ENCODE measurements around the gene FBXL22.

The FBXL22 gene

DNA sequence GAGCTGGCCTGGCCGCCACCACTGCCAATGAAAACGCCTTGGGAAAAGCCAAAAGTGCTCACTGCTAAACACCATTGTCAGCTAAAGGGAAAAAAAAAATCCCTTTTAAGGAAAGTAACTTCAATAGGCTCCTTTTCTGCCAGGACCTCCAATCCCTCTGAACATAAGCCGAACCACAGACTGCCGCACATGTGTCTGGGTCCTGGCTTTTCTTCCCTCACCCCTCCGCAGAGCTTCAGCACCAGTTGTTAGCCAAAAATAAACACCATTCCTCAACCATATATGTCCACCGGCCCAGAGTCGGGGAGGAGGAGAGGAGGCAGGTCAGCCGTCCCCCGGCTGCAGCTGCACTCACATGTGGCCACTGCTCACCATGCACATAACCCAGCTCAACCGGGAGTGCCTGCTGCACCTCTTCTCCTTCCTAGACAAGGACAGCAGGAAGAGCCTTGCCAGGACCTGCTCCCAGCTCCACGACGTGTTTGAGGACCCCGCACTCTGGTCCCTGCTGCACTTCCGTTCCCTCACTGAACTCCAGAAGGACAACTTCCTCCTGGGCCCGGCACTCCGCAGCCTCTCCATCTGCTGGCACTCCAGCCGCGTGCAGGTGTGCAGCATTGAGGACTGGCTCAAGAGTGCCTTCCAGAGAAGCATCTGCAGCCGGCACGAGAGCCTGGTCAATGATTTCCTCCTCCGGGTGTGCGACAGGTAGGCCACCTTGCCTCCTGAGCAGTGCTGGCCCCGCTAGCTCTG lies at the start of gene FBXL22:
TSS of gene FBXL22 (plus strand) at position 350 of the 753 bp plus-strand sequence. CDS start at position 356, 6 bp downstream.
- DNase-seq: no peak

DNA sequence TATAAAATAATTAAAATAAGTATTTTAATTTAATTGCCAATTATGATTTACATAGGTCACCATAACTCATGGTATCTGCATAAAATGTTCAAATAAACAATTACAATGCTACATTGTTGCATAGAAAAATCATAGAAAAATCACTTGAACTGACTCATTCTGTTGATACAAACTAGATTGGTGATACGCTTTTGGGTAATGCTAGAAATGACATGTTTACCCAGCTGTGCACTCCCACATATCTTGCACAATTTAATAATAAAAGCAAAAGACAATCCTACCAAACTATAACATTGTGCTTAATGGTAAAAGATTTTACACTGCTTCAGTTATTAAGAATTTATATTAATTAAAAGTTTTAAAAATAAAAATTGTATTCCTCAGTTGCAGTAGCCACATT lies 45.8 kb upstream of the FBXL22 start:
- DNase-seq: no peak

DNA sequence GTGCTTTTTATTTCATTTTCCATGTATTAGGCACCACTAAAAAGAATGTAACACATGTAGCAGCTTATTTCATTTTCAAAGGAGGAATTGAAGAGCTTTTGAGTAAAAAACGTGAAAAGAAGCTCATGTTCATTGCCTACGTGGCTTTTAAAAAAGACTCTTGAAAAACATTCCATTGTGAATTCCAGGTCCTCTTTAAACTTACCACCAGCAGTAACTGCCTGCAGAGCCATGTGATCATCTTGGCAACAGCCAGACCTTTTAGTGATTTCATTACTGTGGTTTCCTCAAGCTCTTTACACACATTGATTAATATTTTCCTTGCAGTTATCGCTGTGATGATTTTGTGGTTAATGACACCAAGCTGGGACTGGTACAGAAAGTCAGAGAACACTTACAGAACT lies 43.8 kb upstream of the FBXL22 start:
- no peak for DNase-seq

DNA sequence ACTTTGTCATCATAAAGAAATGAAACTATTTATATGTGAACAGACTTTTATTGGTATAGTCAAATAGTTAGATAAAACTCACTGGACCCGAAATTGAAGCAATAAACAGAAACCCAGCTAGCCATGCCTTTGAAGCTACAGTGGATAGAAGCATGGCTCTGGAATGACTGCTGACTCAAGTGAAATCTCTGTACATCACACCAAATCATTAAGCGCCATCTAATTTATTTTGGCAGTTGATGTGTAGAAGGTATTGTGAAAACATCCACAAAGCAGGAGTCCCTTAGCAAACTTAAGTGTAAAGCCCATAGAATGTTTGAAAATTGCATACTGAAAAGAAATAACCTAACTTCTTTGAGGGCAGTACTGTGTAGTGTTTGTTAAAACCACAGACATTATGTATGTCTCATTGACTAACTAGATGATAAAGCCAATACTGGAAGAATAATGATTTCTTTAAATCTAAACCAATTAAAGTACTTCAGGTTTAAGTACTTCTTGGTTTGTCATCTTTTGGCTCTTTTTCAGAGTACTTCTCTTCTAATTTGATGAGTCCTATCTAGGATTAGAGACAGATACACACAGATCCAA lies 42.8 kb upstream of the FBXL22 start:
- no peak for DNase-seq

- DNase-seq: no peak
Measured at GRCh38 chr15:63555507-63555906, 41.7 kb upstream of the FBXL22 start.

GRCh38 chr15:63556246-63556645 lies 40.9 kb upstream of the FBXL22 start:
- no peak for DNase-seq

GRCh38 chr15:63556736-63557135 lies 40.5 kb upstream of the FBXL22 start:
- no peak for DNase-seq

DNA sequence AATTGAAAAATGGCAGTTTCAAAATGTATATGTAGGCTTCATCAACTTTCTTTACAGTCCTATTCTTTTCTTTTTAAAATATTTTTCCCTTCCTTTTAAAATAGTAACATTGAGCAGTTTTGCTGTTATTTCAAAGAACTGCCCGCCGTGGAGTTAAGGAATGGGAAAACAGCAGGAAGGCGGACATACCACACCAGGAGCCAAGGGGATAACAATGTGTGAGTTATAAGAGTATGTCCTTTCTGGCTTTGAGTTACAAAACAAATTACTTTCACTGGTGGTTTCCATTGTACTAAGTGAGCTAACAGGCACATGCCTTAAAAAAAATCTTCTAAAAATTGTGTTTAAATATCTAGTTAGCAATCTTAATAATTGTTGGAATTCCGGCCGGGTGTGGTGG lies 37.4 kb upstream of the FBXL22 start:
- no peak for DNase-seq

DNA sequence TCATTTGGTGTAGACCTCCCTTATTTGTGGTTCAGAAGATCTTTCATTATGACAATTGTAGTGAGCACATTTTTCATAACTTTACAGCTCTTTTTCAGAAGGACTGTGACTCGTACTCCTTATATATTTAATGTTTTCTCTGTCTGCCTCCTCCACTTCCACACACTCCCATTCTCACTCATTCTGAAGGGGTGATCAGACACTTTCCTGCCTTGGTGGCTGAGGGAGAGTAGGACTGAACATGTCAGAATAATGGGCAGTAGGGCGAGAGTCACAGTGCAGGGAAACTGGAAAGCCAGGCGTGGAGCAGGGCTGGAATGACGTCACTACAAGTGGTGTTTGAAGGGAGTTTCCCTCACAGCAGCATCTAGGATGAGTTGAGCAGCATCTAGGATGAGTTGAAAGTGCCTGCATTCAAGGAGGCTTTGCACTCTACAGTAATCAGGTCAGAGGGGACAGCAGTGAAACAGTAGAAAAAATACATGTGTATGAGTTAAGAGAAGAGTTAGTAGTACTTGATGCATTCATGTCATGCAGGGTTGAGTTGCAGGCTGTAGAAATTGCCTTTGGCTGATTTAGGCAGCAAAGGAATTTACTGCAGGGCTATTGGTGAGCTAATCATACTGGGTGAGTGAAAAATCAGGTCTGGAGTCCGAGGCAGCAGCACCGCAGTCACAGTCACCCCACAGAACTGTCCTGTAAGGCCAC lies 36.3 kb upstream of the FBXL22 start:
- no peak for DNase-seq

- DNase-seq: no peak
Measured at GRCh38 chr15:63564093-63564492, 33.1 kb upstream of the FBXL22 start.

DNA sequence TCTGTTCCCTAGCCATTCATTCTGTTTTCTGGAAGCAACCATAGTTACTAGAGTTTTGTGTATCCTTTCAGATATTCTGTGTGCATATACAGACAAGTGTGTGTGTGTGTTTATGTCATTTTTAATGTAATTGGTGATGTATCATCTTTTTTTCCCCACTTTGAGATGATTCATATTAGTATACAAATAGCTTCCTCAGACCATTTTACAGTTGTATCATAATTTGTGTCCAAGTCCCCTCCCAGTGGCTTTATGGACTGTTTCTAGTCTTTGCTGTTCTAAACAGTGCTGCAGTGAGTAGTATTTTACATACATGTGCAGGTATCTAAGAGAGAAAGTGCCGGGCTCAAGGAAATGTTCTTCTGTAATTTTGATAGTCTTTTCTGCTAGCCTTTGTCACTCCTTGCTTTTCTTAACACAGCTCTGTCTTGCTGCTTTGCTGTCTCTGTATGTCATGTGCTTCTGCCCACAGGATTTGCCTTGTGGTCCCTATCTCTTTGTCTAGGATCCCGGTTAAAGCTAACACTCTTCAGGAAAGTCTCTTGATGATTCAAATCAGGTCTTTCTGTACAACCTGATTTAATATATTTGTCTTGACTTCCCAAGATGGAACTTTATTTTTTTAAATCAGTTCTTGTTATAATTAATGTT lies 31.5 kb upstream of the FBXL22 start:
- DNase-seq: no peak

GRCh38 chr15:63572749-63573464 lies 24.3 kb upstream of the FBXL22 start:
- DNase-seq: no peak

DNA sequence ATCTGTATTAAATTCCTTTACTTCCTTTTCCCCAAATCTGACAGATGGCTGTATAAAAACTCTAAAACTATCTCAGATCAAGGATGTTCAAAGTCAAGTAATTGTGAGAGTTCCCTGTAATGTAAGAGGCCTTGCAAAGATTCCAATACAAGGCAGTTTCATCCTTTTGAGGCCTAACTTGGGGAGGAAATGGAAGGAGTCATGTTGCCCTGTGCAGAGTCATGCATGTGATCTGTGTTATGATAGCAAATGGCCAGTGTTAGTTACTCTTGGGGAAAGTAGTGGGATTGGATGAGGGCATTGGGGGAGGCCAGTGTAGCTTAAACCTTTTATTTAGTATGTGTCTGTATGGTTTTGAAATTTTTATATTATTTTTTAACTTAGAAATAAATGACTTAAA lies 23.7 kb upstream of the FBXL22 start:
- no peak for DNase-seq

GRCh38 chr15:63575312-63575711 lies 21.9 kb upstream of the FBXL22 start:
- DNase-seq: no peak

GRCh38 chr15:63576441-63576840 lies 20.7 kb upstream of the FBXL22 start:
- no peak for DNase-seq

GRCh38 chr15:63582179-63582578 lies 15.0 kb upstream of the FBXL22 start:
- DNase-seq: no peak

DNA sequence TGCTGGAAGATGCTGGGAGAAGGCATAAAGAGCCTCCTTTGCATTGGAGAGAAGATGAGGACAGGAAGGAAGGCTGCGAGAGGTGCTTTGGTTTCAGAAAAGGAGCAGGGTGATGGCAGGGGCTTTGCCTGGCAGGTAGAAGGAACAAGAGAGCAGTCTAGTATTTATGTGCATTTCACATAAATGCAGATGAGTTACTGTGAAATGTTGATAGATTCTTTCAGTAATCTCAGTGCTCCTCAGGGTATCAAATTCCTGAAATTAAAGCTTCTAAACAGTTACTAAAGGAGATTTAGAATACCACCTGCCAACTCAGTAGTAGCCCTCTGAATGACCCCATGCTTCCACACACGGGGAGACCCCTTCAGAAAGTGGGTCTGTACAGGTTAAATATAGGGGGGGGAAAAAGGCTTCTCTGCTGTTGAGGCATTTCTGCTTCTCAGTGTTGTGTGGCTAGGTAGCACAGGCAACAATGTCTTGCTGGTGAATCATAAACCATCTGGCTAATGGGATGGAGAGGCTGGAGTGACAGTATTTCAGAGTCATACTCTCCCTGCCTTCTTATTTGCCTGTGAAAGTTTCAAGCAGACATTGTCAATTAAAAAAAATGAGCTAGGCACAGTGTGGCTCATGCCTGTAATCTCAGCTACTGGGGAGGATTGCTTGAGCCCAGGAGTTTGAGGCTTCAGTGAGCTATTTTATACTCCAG lies 14.3 kb upstream of the FBXL22 start:
- no peak for DNase-seq

DNA sequence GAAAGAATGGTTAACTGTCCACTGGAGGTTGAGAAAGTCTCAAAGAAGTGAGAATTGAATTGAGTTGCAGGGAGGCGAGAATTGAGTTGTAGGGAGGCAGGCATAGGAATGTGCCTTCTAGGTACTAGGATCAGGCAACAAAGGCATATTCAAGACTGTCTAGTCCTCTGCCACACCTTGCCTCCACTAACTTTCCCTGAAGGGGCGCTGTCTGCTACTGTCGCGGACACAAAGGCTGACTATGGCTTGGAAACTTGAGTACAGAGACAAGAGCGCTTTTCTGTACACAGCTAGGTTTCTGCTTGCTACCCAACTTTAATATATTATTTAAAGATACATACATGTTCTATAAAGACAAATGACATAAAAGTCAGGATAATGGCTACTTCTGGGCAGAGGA lies 10.4 kb upstream of the FBXL22 start:
- DNase-seq: no peak

DNA sequence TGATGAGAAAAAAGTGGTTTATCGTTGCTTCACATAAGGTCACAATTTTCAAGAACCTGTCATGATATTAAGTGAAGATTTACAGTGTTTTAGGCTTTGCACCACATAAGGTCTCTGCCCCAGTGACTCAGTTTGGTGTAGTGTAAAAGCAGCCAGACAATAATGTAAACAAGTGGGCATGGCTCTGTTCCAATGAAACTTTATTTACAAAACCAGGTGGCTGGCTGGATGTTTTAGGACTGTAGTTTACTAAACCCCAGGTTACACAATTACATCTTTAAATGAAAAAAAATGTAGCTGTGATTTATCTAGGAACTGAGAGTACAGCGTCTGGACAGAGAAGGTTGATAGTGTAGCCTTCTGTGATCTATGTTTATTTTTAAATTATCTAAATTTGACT lies 9.7 kb upstream of the FBXL22 start:
- DNase-seq: no peak

DNA sequence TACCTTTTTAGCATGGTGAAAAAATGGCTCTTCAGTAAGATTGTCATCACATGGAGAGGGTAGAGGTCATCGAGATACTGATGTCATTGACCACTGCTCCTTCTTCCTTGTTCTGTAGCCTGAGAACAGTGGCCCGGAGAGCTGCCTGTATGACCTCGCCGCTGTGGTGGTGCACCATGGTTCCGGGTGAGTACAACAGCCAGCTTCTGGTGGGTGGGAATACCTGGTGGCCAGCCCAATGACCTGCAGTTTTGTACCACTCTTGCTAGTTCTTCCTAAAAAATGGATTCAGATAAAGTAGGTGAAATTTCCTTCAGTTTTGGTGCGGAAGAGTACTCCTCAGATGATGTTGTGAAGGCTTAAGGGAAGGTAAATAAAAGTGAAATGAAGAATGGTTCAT lies 8.4 kb upstream of the FBXL22 start:
- no peak for DNase-seq

GRCh38 chr15:63593705-63594671 lies 3.2 kb upstream of the FBXL22 start:
- no peak for DNase-seq
